Choroid plexus epithelial cell (primary cell): Measurements from ENCODE around the gene PAK2.

Experiments
- DNase-seq: peaks from one replicate; pipeline ENCODE4 v3.0.0-alpha.2; 2010; ENCODE audit warnings: low read depth
- H3K4me3 ChIP-seq: 2 replicates; pipeline ENCODE4 v1.5.1; 2011; ENCODE audit warnings: low read depth, mild to moderate bottlenecking, control low read depth, low read length, moderate library complexity
- CTCF ChIP-seq: conservative IDR thresholded peaks from 2 replicates; pipeline ENCODE4 v1.5.1; 2011; ENCODE audit warnings: low read depth, mild to moderate bottlenecking, control low read depth, inconsistent platforms, low read length, moderate library complexity

Gene PAK2

GRCh38 chr3:196796317-196796716 lies 56.7 kb downstream of the PAK2 start:
- no peak for DNase-seq
- no peak for TF ChIP-seq CTCF
- H3K4me3 ChIP-seq: no peak overlapping the region

GRCh38 chr3:196800742-196801434 lies 61.2 kb downstream of the PAK2 start:
- TF ChIP-seq CTCF: no peak
- DNase-seq: no peak
- no peak overlapping the region for H3K4me3 ChIP-seq

- DNase-seq: no peak
- H3K4me3 ChIP-seq: no peak overlapping the region
- TF ChIP-seq CTCF: no peak
Measured at GRCh38 chr3:196803891-196804468, 64.3 kb downstream of the PAK2 start.

GRCh38 chr3:196804773-196805172 lies 65.1 kb downstream of the PAK2 start:
- no peak overlapping the region for H3K4me3 ChIP-seq
- no peak for TF ChIP-seq CTCF
- no peak for DNase-seq

GRCh38 chr3:196810963-196811581 lies 71.4 kb downstream of the PAK2 start:
- no peak for TF ChIP-seq CTCF
- H3K4me3 ChIP-seq: no peak overlapping the region
- DNase-seq: no peak

GRCh38 chr3:196812853-196813252 lies 73.2 kb downstream of the PAK2 start:
- H3K4me3 ChIP-seq: no peak overlapping the region
- no peak for TF ChIP-seq CTCF
- DNase-seq: no peak

- TF ChIP-seq CTCF: no peak
- DNase-seq: peak; percentile 54
Measured at GRCh38 chr3:196813903-196814302, 74.2 kb downstream of the PAK2 start.

More at GRCh38 chr3:196813903-196814302, 74.2 kb downstream of the PAK2 start:
- no peak overlapping the region for H3K4me3 ChIP-seq
